Stimulated activated CD4-positive, alpha-beta T cell treated with anti-CD3 and anti-CD28 coated beads, Interleukin-4, amount 100 ng/mL, for 1 hour (primary cell): ENCODE results near the gene LRRC31.

ENCODE experiments used
- DNase-seq: peaks from one replicate; pipeline ENCODE4 v3.0.0-alpha.2; 2020

LRRC31 gene

GRCh38 chr3:169869484-169870220 is at the start of gene LRRC31:
LRRC31 (minus strand) TSS chr3:169869935; CDS start chr3:169869807, 128 bp downstream.
- no peak for DNase-seq

- DNase-seq: no peak
Observed at GRCh38 chr3:169914321-169914720, 44.6 kb upstream of the LRRC31 start.

- DNase-seq: no peak
Observed at GRCh38 chr3:169913323-169913722, 43.6 kb upstream of the LRRC31 start.

DNA sequence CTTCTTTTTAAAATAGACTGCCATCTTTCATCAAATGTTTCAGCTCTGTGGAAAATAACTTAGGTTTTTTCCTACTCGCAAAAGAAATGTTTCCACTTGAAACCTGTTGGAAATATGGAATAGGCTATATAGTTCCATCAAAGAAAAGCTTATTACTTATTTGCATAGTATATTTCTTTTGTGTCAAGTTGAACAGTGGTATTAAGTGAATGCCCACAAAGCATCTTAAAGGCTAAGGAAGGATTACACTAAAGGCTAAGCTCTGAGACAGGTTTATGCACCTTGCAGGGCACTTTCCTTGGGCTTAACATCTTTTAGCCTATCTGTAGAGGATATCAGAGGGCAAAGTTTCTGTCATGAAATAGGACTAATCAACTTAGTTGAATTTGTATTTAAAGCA is 41.5 kb upstream of the LRRC31 start, which contains the start of gene SAMD7:
TSS of gene SAMD7 (plus strand) at position 301 of the 400 bp plus-strand sequence. CDS start 7,927 bp downstream, outside the sequence.
- DNase-seq: no peak

DNA sequence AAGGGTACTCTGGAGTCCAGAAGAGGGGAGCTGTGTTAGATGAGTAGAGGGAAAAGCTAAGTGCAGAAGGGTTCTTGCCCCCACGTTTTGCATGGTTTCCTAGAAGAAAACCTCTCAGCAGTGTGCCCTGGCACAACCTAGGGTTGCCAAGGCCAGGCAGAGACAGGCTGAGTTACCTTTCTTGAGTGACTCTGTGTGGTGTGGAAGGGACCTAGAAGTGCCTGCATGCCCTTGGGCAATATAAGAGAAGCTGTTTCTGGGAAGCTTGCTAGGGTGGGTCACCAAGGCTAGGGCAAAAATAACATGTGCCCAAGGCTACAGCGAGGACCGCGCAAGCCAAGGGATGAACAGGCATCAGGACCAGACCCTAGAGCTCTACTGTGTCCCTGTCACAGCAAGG is 38.2 kb upstream of the LRRC31 start:
- no peak for DNase-seq

- DNase-seq: no peak
Observed at GRCh38 chr3:169907476-169907875, 37.7 kb upstream of the LRRC31 start.

GRCh38 chr3:169905404-169905803 is 35.7 kb upstream of the LRRC31 start:
- no peak for DNase-seq

DNA sequence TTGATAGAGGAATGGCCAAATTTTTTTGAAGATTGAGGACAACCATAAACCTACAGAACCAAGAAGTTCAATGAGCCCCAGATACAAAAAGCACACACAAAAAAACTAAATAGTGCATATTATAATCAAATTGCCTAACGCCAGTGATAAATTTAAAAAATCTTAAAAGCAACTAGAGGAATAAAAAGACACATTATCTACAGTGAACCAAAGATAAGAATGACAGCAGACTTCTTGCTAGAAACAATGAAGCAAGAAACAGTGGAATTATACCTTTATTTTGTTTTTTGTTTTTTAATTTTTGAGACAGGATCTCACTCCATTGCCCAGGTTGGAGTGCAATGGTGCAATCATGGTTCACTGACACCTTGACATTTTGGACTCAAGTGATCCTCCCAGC is 31.7 kb upstream of the LRRC31 start:
- DNase-seq: no peak

- no peak for DNase-seq
Observed at GRCh38 chr3:169897284-169897683, 27.5 kb upstream of the LRRC31 start.

DNA sequence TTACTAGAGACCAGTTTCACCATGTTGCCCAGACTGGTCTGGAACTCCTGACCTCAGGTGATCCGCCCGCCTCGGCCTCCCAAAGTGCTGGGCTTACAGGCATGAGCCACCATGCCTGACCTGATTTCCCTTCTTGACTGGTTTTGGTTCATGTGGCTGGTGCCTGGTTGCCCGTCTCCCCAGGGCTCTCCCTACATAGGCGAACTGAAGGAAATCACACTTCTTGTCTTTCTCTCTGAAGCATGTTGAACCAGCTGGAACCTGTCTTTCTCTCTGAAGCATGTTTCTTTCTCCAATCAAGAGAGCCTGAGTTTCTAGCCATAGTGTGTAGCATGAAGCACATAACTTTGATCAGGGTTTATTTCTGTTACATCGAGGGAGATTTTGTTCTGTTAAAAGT is 25.3 kb upstream of the LRRC31 start:
- DNase-seq: no peak

DNA sequence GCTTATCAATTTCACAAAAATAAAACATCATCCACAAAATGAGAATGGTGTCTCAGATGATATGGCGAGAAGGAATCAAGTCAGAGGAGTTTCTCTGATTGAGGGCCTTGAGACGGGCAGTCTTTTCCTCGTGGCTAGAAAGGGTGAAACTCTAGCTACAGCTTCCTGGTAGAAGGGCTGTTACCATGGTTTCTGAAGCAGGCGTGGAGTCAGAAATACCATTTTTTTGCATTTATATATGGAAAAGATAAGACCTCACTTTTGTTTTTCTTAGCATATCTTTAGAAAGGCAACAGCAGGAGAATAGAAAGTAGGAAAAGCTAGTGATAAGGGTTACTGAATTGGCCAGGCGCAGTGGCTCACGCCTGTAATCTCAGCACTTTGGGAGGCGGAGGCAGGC is 24.4 kb upstream of the LRRC31 start:
- no peak for DNase-seq

GRCh38 chr3:169891886-169892285 is 22.2 kb upstream of the LRRC31 start:
- DNase-seq: no peak

GRCh38 chr3:169886671-169887070 is 16.9 kb upstream of the LRRC31 start:
- DNase-seq: no peak

DNA sequence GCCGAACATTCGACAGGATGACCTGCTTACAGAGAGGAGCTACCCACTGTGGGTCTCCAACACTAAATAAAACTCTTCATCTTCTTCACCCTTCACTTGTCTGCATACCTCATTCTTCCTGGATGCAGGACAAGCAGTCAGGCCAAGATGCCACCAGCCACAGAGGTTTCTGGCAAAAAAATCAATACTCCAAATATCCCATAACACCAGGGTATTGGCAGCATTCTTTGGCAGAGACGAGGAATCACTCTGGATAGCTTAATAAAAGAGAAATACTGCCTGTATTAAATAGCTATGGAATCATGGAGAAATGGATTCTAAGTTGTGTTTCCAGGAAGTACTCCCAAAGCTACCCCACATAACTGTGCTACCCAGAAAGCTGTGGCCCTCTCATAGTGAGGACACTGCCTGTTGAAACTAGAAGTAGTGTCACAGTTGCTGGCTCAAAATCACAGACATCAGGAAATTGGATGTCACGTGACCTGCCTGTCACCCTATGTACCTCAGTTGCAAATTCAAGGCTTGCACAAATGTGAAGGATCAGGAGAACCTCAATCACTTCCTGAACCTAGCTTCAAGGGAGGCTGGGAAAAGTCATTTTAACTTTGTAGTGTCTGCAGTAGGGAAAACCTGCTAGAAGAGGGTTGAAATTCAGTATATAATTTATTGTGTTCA is 11.0 kb upstream of the LRRC31 start:
- no peak for DNase-seq

GRCh38 chr3:169879845-169880575 is 10.3 kb upstream of the LRRC31 start:
- no peak for DNase-seq

DNA sequence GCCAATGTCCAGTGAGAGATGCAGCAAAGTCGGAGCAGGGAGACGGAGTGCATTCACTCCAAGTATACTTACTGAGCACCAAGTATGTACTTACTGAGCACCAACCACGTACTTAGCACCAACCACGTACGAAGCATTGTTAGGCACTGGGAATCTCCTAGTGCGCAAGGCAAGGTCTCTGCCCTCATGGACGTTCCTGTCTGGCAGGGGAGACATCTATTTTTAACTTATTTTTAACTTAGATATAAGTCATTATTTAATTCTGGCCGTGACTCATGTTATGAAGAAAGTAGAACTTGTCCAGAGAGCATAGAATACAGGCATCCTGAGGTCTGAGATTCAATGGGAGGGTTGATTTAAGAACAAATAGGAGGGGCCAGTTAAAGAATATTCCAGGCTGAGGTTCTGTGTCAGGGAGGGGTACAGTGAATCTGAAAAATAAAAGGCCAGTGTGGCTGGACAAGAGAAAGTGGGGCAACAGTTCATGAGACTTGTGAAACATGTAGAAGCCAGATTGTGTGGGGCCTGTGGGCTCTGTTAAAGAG is 9.3 kb upstream of the LRRC31 start:
- no peak for DNase-seq

DNA sequence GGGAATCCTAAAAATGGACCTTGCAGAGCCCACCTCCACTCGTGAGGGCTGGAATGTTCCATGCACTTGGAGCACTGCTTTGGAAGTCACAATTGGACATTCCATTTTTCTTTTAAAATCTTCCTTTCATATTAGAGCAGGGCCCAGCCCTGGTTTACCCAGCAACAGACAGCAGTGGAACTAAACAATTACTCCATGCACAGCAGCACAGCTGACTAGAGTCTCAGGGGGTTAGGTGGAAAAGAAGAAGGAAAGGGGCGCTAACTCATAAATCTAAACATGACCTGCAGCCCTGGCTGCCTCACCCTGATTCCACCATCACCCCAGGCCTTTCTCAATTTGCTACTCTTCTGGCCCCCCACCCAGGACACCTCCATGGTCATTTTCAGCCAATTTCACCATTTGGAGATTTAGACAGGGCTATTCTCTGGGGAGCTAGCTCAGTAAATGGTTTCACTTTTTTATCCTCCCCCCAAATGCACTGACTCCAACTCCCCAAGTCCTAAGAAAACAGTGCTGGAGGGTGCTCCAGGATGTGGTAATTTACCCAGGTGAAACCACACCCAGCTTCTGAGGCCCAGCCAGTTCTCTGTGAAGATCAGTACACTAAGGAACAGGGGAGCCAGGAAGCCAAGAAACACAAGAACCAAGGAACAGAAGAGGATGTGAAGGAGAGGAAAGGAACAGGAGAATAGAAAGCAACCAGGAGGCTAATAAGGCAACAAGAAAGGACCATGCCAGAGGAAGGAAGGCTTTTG is 1.6 kb upstream of the LRRC31 start:
- no peak for DNase-seq

GRCh38 chr3:169868369-169868768 is 1.4 kb downstream of the LRRC31 start:
- no peak for DNase-seq

GRCh38 chr3:169867584-169868210 is 2.0 kb downstream of the LRRC31 start:
- DNase-seq: no peak

DNA sequence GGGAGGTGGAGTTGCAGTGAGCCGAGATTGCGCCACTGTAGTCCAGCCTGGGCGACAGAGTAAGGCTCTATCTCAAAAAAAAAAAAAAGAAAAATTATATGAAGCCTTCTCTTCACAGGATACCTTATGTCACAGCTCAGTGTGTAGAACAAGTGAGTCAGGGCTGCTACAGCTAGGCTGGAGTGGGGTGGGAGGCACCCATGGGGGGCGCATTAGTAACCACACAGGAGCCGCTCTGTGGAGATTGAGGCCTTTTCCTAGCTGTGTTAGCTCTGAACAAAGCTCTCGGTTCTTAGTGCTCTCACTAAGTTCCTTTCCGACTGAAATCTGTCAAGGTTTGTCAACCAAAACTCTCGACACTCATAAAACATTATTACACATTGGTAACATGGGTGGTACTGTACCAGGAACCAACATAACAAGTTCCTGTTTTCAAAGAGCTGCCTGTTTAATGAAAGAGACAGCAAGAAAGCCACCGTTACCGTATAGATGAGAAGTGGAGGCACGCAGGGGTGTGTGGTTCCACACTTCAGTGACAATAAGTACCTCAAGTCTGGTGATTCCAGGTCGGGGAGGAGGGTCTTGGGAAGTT is 4.5 kb downstream of the LRRC31 start:
- peak; percentile 7 for DNase-seq

DNA sequence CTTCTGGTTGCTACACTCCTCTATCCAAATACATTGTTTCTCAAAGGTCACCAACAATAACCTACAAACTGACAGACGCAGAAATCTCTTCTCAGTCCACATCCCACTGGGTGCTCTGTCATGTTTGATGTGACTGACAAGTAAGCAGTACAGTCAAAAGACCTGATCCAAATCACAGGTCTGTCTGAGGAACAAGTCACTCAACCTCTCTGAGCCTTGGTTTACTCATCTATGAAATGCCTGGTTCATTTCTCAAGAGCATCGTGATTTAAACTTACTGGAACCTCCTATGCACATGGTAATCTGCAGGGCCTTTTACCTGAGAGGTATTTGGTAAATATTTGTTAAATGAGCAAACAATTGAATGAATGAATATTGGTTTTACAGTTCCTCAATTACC is 5.5 kb downstream of the LRRC31 start:
- no peak for DNase-seq

GRCh38 chr3:169863458-169863899 is 6.3 kb downstream of the LRRC31 start:
- peak; percentile 51 for DNase-seq
